GM10847 (cell line): ENCODE results near the gene RLBP1.
A peak's percentile ranks its signal among the peaks of the same experiment; 100 is the strongest.

Source experiments
- POLR2A ChIP-seq: IDR thresholded peaks from 2 replicates; pipeline ENCODE4 v1.6.1; 2011; ENCODE audit not compliant: insufficient read length; ENCODE audit errors: extremely low read depth

Gene RLBP1

DNA sequence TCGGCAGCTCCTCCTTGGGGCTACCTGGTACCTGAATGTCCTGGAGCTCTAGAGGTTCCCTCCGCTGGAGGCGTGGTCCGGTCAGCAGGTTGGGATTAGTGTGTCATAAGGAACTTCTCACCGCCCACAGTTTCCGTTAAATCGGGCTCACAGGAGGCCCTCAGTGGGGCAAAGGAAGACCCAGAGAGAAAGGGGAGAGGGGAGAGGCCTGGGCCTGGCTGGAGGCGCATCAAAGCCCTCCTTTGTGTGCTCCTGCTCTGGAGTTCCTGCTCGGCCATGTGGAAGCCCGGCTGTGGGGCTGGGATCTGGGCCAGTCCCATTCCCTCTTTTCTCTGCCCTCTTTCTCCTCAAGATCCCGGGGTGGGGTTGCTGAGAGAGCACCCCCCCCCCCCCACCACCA is at the start of gene RLBP1:
Gene RLBP1, minus strand, starts transcription at position 37 of the 400 bp plus-strand sequence. CDS start 2,604 bp downstream, outside the sequence.
- no peak for TF ChIP-seq POLR2A

- no peak for TF ChIP-seq POLR2A
Measured at GRCh38 chr15:89248584-89248983, 27.2 kb upstream of the RLBP1 start.

DNA sequence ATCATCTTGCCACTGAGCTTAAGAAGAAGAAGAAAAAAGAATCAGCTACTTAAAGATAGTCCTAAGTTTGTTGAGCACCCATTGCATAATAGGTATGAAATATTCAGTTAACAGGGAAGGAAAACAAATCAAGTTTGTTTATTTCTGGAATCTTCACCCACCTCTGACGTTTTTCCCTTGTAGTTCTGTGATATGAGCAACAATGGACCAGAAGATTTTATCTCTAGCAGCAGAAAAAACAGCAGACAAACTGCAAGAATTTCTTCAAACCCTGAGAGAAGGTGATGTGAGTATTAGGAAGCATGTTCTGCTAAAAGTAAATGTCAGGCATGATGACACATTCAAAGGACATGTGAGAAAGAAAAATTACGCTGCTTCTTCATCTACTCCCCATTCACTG is 26.1 kb upstream of the RLBP1 start:
- TF ChIP-seq POLR2A: no peak

- no peak for TF ChIP-seq POLR2A
Measured at GRCh38 chr15:89244574-89244903, 23.2 kb upstream of the RLBP1 start.

DNA sequence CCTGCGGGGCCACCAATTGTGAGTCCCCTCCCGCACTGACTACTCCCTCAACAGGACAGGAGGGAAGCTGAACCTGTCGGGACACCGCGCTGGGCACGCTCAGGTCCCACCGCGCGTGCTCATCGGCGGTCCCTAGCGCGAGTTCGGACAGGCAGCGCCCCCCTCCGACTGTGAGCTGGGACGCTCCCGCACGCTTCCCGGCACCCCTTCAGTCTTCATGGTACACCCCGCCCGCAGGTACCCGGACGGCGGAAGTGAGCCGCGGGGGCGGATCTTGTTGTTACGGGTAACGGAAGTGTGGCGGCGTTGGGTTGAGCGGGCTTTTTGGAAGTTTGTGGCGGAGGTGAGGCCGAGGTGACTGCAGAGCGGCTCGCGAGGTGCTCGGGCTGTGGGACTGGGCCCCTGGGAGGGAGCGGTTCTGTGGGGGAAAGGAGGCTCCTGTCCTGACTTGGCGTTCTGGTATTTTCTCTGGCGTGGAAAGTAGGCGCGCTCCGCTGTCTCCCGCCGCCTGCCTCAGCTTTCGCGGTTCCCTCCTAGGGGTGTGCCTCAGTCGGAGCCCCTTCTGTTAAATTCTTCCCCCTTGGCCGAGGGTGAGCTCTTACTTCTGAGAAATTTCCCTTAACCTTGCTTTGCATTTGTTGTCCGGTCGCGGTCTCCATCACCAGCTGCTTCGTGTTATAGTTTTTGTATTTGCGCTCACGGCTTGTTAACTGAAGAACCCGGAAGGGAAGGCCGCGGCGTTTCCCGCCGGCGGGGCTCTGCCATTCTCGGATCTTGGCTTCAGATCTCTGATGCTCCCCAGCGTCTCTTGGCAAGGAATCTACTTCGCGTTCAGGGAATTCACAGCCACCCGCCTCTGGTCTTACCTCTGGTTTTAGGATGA is 22.6 kb upstream of the RLBP1 start, which contains the start of gene FANCI:
Gene FANCI, plus strand, starts transcription at position 289 of the 883 bp plus-strand sequence. CDS start 3,669 bp downstream, outside the sequence.
- TF ChIP-seq POLR2A: peak; percentile 48

DNA sequence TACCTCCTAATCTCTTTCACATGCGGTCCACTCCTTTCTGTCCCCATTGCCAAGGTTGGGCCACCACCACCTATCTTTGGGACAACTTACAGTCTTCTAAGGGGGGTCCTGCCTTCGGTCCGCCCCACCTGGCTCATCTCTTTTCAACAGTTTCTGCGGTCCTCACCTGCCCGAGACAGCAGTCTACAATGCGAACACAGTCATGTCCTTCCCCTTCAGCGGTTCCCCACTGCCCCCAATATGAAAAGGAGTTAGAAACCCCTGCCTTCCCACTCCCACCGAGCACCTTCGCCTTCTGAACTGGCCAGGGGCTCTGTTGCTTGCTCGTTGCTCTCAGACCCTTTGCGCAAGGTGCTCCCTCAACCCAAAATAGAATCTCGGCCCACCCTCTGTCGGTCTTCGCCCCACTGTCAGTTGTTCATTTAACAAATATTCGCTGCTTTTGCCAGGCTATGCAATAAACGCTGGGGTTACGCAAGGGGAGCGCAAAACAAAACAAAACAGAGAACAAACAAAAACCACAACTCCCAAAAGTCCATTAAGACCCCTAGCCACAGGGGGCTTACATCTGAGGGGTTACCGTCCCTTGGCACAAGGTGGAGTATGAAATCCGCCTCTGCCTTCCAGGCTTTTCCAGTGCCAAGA is 21.8 kb upstream of the RLBP1 start:
- TF ChIP-seq POLR2A: no peak

- TF ChIP-seq POLR2A: no peak
Measured at GRCh38 chr15:89231832-89232231, 10.5 kb upstream of the RLBP1 start.

DNA sequence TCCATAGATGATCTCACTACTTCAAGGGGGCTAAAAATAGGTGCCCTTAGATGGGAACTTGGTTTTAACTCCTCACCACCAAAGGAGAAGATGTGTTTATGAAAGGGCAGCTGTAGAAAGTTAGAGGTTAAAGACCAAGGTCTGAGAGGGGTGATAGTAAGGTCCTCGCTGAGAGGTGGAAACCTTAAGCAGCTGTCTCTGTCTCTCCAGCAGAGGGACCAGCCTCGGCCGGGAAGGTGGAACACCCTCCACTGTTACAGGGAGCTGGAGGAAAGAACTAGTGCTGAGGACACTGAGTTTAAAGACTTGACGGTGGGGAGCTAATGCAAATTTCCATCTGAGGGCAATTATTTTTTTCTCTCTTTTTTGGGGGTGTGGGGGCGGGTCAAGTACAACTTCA is 8.9 kb upstream of the RLBP1 start:
- TF ChIP-seq POLR2A: no peak

- TF ChIP-seq POLR2A: no peak
Measured at GRCh38 chr15:89227425-89227824, 6.0 kb upstream of the RLBP1 start.

- TF ChIP-seq POLR2A: no peak
Measured at GRCh38 chr15:89226359-89227221, 5.2 kb upstream of the RLBP1 start.

- no peak for TF ChIP-seq POLR2A
Measured at GRCh38 chr15:89225588-89225987, 4.2 kb upstream of the RLBP1 start.

GRCh38 chr15:89218531-89218930 is 2.8 kb downstream of the RLBP1 start:
- TF ChIP-seq POLR2A: no peak

- no peak for TF ChIP-seq POLR2A
Measured at GRCh38 chr15:89217686-89218376, 3.5 kb downstream of the RLBP1 start.

DNA sequence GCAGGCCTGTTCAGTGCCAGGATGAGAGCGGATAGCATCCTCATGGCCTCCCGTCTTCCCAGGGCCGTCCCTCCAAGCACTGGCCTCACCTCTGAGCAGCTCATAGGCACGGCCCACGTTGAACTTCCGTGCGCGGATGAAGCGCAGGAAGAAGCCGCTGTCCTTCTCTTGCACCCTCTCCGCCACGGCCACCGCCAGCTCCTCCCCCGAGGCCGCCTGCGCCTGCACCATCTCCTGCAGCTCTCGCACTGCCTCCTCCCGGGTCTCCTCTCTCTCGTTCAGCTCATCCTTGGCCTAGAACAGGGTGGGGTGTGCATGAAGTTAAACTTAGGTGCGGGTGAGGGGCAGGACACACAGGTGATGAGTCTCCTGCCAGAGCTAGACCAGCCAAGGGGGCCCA is 4.3 kb downstream of the RLBP1 start:
- TF ChIP-seq POLR2A: no peak

DNA sequence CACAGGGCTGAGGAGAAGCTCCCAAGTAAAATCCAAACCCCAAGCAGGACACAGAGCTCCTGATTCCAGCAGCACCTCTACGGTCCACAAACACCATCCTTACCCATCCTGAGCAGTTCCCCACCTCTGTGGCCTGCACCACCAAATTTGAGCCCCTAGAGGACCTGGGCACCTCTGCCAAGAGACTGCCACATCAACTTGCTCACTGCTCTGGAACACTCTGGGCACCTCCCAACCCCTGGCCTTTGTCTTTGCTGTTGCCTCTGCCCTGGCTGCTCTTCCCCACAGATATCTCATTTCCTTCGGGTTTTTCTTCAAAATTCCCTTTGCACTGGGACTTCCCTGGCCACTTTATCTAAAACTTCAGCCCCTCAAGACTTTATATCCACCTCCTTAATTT is 5.8 kb downstream of the RLBP1 start:
- no peak for TF ChIP-seq POLR2A

GRCh38 chr15:89211678-89212170 is 9.7 kb downstream of the RLBP1 start:
- TF ChIP-seq POLR2A: no peak
